Thoracic aorta (tissue), 2 donors: ENCODE measurements around the gene ZFHX2. TPM values are rescaled to one million over a fixed set of nuclear protein-coding genes. Genes with fewer than 3 reads are reported as not detected.
A peak's percentile ranks its signal among the peaks of the same experiment; 100 is the strongest.

ENCODE experiments used
- ATAC-seq: fragments of 150-250 bp; one replicate; pipeline ENCODE4 v1.8.0; 2017; ENCODE audit warnings: low read depth; ENCODE audit not compliant: insufficient number of reproducible peaks, low FRiP score
- DNase-seq: peaks from one replicate; pipeline ENCODE4 v3.0.0-alpha.2; 2020; ENCODE audit warnings: low spot score
- H3K27ac ChIP-seq, 2 donors: fragments of 200-600 bp; sonication (generic); 1 replicate in 1 of 2; 2 replicates in 1 of 2; pipeline ENCODE4 v1.5.1; 2016; ENCODE audit warnings: mild to moderate bottlenecking in 2 of 2, moderate library complexity in 2 of 2
- H3K27me3 ChIP-seq: fragments of 200-600 bp; sonication (generic); replicated peaks from 2 replicates; pipeline ENCODE4 v1.6.0; 2016; ENCODE audit warnings: mild to moderate bottlenecking; ENCODE audit not compliant: insufficient read depth
- H3K36me3 ChIP-seq: fragments of 200-600 bp; sonication (generic); one replicate; pipeline ENCODE4 v1.5.1; 2016
- H3K4me1 ChIP-seq, 2 donors: fragments of 200-600 bp; sonication (generic); 1 replicate in 1 of 2; 2 replicates in 1 of 2; pipeline versions ENCODE4 v1.5.1 to v1.6.0; 2016; ENCODE audit warnings: low read depth in 2 of 2, mild to moderate bottlenecking in 1 of 2; ENCODE audit not compliant: control insufficient read depth in 1 of 2
- H3K4me3 ChIP-seq: fragments of 200-600 bp; sonication (generic); 2 replicates; pipeline ENCODE4 v1.5.1; 2016; ENCODE audit warnings: mild to moderate bottlenecking
- H3K9me3 ChIP-seq: fragments of 200-600 bp; sonication (generic); 2 replicates; pipeline ENCODE4 v1.5.1; 2016
- total RNA-seq, 2 donors: library from RNA; depleted of rRNA; stranded (reverse); fragments of >200 nt; gene quantifications; one replicate each; pipeline versions ENCODE4 v1.1.0 to v1.2.3, GENCODE V29; 2016
- TF ChIP-seq, protein P1 (sequence below): fragments of 200-600 bp; sonication (generic); IDR thresholded peaks from one replicate; pipeline ENCODE4 v1.5.1; 2019; ENCODE audit warnings: antibody characterized with exemption

ZFHX2 gene
- total RNA-seq, 2 donors from 2014 or later: 0.49 to 1.5 TPM

DNA sequence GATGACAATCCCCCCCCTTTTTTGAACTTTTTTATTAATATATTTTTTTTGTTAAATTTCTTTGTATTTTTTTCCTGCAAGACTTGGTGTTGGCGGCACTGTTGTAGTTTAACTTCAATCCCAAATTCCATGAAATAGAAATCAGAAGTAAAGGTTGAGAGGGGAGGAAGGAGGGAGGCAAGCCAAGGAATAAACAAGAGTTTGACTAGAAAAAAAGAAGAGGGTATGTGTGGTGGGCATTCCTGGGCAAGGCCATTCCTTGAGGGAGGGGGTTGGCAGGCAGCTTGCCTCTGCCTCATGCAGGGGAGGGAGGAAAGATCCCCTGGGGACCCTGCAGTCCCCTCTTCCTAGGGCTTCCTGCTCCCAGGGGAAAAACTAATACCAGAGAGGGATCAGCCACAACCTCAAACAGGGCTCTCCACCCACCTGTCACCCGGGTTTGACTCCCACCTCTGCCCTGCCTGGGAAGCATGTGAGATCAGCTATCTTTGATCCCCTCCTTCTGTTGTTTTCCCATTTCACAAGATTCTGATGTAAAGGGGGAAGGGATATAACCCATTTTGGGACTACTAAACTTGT is 16.5 kb upstream of the ZFHX2 start:
- TF ChIP-seq, protein P1, sequence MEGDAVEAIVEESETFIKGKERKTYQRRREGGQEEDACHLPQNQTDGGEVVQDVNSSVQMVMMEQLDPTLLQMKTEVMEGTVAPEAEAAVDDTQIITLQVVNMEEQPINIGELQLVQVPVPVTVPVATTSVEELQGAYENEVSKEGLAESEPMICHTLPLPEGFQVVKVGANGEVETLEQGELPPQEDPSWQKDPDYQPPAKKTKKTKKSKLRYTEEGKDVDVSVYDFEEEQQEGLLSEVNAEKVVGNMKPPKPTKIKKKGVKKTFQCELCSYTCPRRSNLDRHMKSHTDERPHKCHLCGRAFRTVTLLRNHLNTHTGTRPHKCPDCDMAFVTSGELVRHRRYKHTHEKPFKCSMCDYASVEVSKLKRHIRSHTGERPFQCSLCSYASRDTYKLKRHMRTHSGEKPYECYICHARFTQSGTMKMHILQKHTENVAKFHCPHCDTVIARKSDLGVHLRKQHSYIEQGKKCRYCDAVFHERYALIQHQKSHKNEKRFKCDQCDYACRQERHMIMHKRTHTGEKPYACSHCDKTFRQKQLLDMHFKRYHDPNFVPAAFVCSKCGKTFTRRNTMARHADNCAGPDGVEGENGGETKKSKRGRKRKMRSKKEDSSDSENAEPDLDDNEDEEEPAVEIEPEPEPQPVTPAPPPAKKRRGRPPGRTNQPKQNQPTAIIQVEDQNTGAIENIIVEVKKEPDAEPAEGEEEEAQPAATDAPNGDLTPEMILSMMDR: no peak
- DNase-seq (no peak), ATAC-seq (no peak)
- H3K4me1 ChIP-seq: peaks cover 0 to 15% of the 10 kb centered on the region in 2 donors
- no peak overlapping the region for H3K27ac ChIP-seq
- no peaks in the 10 kb centered on the region for H3K36me3 ChIP-seq
- H3K9me3 ChIP-seq: no peaks in the 10 kb centered on the region
- peak overlapping the region; percentile 80 for H3K4me3 ChIP-seq
- no peaks in the 10 kb centered on the region for H3K27me3 ChIP-seq

DNA sequence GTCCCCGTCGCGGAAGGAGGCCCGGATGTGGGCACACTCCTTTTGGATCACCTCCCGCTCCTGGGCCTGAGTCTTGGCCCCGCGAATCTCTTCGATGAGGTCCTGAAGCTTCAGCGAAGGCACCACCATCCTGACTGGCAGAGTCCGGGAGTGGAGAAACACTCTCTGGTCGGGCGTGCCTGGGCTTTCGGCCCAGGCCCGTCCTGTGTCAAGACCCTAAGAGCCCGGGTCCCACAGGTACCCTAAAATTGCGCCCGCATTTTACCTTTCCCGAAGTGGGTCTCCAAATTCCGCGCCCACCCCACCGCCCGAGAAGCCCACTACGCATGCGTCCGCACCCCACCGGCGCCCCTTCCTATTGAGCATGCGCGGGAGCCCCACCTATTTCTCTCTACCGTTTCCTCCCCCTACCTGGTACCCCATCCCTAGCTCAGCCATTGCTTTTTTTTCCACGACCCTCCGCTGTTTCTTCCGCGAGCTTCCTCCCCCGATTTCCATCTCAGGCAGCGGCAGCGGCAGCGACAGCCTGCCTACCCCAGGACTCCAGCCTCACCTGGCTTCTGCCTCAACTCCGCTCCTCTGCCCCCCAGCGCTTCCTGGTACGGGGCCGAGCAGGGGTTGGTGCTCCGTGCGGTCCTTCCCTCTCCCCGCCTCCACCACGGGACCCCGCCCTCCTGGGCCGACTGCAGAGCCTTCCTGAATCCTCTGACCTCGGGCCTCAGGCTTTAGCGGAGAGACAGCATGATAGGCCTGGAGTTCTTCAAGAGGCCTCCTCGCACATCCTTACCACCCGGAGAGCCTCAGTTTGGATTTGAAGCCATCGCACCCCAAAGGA is 15.8 kb upstream of the ZFHX2 start, which contains the start of gene AP1G2:
TSS of gene AP1G2 (minus strand) at position 606 of the 835 bp plus-strand sequence. CDS start at position 129, 477 bp downstream.
- Histone ChIP-seq H3K27me3 (no peaks in the 10 kb centered on the region), H3K4me3 (peak within 1 kb of the TSS; percentile 80), H3K36me3 (no peaks in the 10 kb centered on the region), H3K4me1 (peaks cover 0 to 15% of the 10 kb centered on the region in 2 donors), H3K9me3 (no peaks in the 10 kb centered on the region), H3K27ac (no peak within 1 kb of the TSS)
- ATAC-seq: no peak
- TF ChIP-seq, protein P1: no peak
- DNase-seq: no peak

- H3K9me3 ChIP-seq: no peaks in the 10 kb centered on the region
- ATAC-seq: no peak
- TF ChIP-seq, protein P1: no peak
- DNase-seq: no peak
- H3K27me3 ChIP-seq: no peaks in the 10 kb centered on the region
- no peak overlapping the region for H3K27ac ChIP-seq
- H3K4me1 ChIP-seq: peaks cover 0 to 15% of the 10 kb centered on the region in 2 donors
- peak overlapping the region; percentile 80 for H3K4me3 ChIP-seq
- H3K36me3 ChIP-seq: no peaks in the 10 kb centered on the region
These were observed 15.2 kb upstream of the ZFHX2 start for GRCh38 chr14:23566778-23567185.

DNA sequence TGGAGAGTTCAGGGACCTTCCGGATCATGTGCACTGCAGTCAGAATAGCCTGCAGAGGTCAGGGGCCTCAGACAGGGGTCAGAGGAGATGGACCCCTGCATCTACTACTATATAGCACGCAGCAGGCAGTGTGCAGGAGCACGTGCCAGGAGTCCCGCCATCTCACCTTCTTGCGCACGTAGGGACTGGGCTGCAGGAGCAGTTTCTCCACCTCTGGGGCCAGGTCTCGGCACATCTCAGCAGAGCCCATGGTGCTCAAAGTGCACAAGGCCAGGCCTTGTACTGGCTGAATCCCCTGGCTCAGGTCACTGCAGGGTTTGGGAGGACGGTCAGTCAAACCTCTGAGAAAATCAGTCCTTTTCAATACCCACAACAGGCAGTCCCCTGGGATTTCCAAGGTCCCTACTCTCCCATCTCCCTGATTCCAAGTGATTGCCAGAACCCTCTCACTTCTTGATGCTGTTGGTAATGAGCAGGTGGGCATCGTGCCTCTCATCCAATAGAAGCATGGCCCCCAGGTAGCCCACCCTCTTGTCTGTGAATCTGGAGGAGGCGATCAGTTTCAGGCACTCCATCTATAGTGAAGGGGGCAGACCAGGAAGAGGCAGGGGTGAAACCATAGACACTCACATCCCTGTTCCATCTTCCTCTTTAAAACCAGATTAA is 14.7 kb upstream of the ZFHX2 start:
- H3K9me3 ChIP-seq: no peaks in the 10 kb centered on the region
- TF ChIP-seq, protein P1: no peak
- H3K36me3 ChIP-seq: no peaks in the 10 kb centered on the region
- H3K27me3 ChIP-seq: no peaks in the 10 kb centered on the region
- H3K4me3 ChIP-seq: peak overlapping the region; percentile 80
- H3K4me1 ChIP-seq: peaks cover 0 to 15% of the 10 kb centered on the region in 2 donors
- no peak for ATAC-seq
- no peak for DNase-seq
- H3K27ac ChIP-seq: no peak overlapping the region

- TF ChIP-seq, protein P1: no peak
These were observed 14.1 kb upstream of the ZFHX2 start for GRCh38 chr14:23565626-23566025.

More at GRCh38 chr14:23565626-23566025, 14.1 kb upstream of the ZFHX2 start:
- ATAC-seq (no peak), DNase-seq (no peak)
- Histone ChIP-seq H3K9me3 (no peaks in the 10 kb centered on the region), H3K36me3 (no peaks in the 10 kb centered on the region), H3K4me1 (peaks cover 0 to 15% of the 10 kb centered on the region in 2 donors), H3K4me3 (no peak overlapping the region), H3K27me3 (no peaks in the 10 kb centered on the region), H3K27ac (no peak overlapping the region)
